HuH-7 (cell line): ENCODE measurements around the gene CCDC116.
"Not testable (repeated sequence)": the region's sequence is repeated elsewhere in the genome, so short reads cannot be mapped to it uniquely, and the experiment has no call there.

Experiments used
- DNase-seq: peaks from one replicate; pipeline ENCODE4 v3.0.0; 2011; ENCODE audit warnings: low spot score

Gene CCDC116

DNA sequence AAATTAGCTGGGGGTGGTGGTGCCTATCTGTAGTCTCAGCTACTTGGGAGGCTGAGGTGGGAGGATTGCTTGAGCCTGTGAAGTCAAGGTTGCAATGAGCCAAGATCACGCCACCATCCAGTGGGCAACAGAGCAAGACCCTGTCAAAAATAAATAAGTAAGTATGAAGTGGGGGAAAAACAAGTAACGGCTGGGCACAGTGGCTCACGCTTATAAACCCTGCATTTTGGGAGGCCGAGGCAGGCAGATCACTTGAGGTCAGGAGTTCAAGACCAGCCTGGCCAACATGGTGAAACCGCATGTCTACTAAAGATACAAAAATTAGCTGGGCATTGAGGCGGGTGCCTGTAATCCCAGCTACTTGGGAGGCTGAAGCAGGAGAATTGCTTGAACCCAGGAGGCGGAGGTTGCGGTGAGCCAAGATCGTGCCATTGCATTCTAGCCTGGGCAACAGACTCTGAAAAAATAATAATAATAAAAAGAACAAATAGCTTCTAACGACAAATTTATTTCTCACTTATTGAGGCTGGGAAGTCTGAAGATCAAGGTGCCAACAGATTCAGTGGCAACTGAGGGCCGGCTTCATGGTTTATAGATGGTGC is 22.9 kb upstream of the CCDC116 start:
- DNase-seq: not testable (repeated sequence)

DNA sequence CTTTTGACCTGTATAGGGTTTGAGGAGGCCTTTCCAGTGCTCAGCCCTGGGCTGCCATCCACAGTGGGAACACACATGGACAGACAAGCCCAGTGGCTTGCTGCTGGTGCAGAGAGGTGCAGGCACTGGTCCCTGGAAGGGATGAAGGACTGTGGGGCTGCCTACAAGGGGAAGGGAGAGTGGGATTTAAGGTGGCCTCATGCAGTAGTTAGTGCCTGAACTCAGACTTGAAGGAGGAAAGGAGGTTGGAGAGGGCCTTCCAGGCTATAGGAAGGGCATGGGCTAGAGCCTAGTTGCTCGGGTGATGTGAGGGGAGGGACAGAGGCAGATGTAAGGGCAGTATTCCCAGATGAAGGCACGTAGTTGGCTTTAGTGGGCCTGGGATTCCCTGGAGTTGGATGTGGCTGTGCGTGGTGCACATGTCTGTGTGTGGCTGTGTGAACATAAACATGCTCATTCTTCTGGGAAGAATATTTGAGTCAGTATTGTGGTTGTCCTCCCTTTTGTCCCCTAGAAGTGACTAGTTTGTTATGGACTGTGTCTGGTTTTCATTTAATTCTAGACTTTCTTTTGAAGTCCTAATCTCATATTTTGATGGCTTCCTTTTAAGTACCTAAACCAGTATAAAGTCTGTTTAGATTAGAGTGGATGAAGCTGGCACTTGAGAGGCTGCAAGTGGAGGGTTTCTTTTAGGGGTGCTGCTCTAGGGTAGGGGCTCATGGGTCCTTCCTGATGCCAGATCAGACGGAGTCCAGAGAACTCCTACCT is 21.2 kb upstream of the CCDC116 start:
- DNase-seq: no peak

DNA sequence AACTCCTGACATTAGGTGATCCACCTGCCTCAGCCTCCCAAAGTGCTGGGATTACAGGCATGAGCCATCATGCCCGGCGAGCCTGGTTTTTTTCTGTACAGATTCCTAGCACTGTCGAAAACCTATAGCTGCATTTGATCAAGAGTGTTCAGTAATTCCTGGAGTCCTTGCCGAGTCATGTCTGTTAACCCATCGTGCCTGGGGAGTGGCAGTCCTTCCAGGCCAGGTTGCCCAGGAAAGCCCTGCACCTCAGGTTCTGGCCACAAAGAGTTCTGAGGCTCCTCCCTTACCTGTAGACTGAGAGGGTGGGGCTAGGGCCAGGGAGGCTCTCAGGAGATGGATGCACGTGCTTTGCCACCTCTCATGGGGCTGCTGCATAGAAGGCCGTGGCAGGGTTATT is 19.7 kb upstream of the CCDC116 start:
- DNase-seq: no peak

DNA sequence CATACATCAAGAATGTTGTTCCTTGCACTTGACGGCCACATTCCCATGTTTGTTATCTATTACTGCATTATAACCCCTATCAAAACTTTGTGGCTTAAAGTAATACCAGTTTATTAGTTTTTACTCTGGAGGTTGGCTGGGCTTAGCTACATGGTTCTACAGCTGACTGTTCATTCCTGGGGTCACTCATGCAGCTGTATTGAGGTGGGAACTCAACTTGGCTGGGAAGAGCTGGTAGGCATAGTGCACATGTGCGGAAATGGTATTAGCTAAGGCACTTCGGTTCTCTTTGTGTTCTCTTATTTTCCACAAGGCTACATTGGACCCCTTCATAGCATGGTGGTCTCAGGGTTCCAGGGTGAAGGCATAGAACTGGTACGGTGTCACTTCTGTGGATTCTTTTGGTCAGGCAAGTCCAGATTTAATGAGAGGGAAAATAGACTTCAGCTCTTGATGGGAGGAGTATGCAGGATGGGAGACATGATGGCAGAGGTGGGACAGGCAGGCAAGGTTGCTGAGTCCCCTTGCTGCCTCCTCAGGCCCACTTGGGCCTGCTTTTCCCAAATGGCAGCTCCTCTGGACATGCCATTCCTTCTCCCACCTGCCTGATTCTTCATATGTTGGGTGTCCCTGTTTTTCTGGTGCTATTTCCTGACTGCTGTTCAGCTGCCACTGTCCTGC is 18.9 kb upstream of the CCDC116 start:
- DNase-seq: no peak

DNA sequence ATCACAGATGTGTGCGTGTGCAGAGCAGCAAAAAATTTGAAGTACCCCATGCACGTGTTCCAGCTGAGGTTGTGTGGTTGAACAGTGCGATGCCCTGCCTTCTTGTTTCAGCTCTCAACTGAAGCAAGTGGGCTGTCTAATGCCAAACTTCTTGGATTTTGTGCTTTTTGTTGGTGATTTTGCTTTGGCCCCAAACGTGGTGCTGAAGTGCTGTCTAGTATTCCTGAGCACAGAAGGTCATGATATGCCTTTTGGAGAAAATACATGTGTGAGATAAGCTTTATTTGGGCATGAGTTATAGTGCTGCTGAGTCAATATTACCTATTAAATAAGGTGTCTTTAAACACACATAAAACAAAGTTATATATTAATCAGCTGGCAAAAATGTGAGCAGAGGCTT is 16.8 kb upstream of the CCDC116 start:
- DNase-seq: no peak

DNA sequence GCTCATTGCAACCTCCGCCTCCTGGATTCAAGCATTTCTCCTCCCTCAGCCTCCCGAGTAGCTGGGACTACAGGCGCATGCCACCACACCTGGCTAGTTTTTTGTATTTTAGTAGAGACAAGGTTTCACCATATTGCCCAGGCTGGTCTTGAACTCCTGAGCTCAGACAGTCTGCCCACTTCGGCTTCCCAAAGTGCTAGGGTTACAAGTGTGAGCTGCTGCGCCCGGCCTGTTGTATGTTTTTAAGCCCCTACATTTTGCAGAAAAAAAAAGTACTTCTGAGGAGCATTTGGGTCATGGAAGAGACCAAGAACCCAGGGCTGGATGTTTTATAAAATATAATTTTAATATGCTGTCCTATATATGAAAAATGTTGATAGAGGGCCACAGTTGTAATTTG is 15.2 kb upstream of the CCDC116 start:
- DNase-seq: not testable (repeated sequence)

DNA sequence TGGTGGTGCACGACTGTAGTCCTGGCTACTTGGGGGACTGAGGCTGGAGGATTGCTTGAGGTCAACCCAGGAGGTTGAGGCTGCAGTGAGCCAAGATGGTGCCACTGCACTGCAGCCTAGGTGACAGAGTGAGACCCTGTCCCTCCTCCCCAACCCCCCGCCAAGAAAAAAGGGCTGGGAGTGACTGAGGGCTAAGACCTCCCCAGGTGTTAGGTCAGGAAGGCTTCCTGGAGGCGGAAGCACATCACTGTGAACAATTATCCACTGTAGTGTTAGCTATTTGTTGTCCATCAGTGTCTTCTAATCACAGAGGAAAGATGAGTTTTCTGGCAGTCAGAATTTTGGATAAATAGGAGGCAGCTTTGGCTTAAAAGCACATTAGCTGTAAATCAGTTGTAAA is 11.5 kb upstream of the CCDC116 start:
- DNase-seq: no peak

DNA sequence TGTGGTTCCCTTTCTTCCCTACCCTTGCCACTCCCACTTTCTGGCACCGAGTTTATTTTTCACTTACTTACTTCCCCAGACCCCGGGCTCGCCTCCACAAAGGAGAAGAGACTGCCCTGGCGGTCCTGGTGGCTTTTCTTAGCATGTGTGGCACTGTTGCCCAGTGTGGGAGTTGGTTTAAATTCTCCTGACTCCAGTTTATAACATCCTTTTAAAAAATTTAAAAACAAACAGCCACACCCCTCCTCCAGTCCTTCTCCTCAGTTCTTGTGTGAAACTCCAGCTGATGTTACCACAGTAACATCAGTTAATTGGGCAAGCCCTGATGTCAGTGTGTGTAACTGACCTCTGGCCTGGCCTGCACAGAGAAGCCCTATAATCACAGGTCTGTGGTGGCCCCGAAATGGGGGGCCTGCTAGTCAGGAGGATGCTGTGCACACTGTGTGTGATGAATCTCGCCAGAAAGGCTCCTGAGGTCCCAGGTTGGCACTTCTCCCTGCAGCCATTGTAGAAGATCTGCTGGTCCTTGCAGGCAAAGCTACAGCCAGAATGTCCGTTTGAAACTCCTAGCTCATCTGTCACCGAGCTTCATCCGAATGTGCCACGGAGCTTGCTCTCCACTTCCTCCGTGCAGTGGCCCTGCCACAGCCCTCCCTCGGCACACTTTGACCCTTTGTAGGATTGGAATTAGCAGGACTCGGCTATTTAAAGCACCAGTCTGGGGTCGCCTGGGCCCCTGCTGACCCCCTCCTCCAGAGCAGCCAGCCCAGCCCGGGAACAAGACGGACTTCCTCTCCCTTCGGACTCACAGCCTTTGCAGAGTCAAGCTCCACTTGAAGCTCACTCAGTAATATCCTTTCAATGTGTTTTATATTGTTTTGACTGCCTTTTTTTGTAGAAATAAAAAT is 10.3 kb upstream of the CCDC116 start:
- DNase-seq: no peak

DNA sequence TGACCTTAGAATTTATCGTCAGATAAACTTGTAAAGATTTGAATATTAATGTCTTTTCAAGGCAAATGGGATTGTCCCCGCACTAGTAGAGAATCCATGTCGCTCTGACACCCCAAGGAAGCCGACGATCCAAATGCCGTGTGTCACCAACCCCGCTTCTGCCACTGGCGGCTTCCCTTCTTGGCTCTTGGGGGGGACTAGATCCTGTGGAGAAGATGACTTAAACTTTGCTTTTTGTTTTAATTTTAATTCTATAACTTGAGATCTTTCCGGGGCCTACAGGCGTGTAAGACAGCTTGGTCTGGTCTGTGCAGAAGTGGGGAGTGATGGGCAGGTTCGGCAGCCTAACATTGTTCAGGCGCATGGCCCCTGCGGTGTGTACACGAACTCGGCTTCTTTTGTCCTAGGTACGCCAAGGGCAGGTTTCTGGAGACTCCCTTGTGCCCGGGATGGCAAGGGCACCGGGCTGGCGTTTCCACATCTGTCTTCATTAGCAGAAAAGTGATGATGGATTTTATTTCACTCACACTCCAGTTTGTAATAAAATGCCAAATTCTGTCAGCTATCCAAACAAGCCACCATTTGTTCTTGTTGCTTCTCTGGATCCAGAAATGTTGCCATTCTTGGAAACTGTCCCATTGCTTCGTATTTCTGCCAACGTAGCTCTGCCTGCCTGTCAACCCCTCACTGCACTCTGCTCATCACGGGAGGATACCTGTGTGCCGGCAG is 9.5 kb upstream of the CCDC116 start:
- DNase-seq: no peak

DNA sequence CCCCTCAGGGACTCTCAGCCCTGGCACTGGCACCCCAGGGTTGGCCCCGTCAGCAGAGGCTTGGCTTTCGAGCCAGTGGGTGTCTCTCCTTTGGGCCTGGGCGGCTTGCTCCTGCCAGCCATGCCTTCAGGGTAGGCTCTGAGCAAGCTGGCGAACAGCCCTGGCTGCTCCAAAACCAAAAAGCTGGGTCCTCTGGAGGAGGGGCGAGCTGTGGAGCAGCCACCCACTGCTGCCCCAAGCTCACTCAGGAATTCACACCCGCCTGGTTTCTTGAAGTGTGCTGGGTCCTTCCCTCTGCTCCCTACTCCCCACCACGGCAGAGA is 9.0 kb upstream of the CCDC116 start:
- no peak for DNase-seq

DNA sequence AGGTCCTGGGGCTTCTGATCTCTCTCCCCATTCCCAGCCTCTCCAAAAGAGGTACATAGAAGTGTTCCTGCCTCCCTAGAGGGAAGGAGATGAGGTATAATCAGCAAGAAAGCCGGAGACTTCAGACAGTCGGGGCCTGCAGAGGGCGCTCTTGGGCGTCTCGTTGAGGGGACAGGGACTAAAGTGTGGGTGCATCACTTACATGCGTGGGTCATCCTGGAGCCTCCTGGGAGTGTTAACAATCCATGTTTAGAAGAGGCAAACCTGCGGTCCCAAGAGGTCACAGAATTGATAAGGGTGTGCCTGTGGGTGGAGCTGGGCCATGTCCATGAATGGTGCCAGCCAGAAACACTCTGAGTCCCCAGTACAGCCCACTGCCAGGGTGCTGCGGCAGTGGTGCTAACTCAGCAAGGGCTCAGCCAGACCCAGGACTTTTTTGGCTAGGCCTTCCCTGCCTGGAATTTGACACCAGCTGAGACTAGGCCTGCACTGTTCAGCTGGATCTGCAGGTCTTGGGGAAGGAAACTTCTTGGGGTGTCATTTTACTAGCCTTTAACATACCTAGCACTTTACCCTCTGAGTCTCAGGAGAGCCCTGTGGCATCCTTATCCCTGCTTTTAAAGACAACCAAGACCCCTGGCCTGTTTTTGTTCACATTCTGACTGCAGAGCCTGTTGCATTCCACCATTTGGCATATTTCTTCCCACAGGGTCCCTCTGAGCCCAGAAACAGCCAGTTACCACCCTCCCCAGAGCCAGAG is 8.3 kb upstream of the CCDC116 start:
- DNase-seq: peak; percentile 44

DNA sequence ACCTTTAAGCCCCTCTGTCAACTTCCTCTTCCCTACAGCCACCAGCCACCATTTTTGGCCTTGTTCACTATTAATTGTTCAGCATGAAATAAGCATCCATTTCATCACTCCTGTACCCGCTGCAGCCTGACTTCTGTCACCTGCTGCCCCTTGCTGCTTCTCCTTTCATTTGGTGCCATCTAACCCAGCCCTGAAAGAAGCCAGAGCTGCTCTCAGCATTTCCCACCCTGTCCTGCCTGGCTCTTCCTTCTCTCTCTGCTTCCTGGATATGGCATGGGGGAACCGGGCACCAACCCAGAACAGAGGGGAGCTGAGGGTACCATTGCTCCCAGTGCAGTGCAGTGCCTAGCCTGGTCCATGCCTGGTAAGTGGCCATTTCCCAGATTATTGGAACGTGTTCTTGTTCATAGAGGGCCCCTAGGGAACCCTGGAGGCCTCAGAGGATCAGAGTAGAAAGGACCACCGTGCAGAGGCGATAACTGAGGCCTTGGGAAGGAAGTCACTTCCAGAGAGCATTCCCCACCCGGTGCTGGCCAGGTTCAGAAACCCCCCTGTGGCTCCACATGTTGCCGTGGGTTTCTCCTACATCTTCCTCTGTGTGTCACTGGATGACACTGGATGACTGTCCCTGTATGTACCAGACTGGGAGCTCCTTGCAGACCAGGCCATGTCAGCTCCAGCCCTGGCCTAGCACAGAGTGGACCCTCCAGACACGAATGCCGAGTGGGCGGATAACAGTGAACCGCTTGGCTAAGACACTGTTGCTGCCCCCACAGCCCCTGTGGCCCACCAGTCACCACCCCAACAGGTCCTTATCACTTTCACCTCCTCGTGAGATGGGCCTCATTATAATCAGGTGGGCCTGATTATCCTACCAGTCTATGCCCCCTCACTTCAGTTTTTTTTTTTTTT is 7.4 kb upstream of the CCDC116 start:
- DNase-seq: no peak

DNA sequence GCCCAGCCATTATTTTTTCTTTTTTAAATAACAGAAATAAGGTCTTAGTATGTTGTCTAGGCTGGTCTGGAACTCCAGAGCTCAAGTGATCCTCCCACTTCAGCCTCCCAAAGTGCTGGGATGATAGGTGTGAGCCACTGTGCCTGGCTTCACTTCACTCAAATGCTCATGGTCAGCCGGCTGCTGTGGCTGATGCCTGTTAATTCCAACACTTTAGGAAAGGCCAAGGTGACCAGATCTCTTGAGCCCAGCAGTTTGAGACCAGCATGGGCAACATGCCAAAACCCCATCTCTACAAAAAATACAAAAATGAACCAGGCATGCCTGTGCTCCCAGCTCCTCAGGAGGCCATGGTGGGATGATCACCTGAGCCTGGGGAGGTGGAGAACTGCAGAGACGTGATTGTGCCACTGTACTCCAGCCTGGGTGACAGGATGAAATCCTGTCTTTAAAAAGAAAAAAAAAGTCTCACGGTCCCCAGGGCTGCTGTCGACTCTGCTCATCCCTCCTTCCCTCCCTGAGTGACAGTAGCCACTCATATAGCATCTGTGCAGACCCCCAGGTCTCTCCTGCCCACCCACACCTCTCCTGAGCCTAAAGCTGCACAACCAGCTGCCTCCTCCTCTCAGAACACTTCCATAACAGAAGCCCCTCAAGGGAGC is 6.4 kb upstream of the CCDC116 start:
- no peak for DNase-seq

DNA sequence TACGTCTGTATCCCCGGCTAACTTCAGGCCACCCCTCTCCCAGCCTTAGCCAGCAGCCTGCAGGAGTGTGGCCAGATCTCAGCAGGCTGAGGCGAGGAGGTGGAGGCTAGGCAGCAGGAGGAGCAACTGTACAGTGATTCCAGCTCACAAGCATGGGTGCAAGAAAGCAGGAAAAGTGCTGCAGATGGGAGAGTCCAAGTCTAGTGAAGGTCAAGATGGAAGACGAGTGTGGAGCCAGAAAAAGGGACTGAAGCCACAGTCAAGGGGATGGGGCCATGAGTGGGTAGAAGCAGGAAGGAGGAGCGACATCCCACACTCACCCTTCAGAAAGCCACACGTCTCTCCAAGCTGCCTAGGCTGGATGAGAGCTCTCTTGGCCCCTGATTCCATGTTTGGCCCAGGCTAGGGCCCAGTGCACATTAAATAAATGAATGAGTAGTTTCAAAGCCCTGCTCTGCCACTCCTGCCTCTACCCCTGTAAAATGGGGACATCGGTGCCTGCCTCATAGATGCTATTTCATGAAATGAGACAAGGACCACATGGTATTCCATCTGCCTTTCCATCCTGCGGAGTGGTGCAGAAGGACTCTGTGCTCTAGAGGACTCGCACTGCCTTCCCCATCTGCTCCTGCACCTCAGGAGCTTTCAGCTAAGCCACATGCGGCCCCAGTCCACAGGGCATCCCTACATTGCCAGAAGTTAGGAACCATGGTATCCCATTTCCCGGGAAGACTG is 5.7 kb upstream of the CCDC116 start:
- no peak for DNase-seq

DNA sequence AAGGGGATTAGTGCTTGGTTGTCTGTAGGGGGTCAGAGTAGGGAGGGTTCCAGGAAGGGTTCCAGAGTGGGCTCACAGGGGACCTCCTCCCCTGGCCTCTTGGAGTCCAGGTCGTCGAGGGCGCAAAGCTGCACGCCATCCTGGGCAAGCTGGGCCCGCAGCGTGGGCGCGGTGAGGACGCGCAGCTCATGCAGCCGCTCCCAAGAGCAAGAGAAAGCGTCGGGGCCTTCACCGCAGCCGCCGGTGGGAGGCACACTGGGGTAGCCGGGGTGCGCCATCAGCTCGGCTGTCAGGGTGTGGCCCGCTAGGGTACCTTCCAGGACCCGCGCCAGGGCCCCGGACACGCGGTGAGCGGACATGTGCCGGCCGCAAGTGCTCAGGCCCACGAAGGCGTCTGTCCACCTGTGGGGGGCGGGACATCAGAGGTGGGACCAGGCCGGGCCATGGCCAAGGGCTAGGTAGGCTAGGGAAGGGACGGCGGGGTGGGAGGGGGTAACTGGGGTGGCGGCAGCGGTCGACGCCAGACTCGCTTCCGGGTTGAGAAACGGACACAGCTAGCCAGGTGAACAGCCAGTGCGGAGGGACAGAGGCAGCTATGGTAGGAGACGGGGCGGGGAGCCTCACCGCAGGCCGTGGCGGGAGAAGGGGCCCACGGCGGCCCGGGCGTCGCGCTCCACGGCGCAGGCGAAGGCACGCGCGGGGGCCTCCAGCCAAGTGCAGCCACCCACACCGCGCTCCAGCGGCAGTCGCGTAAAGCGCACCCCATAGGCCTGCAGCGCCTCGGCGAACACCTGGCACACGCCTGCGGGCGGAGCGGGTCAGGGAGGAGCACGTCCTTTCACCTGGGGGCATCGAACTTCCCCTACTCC is 3.9 kb upstream of the CCDC116 start:
- DNase-seq: no peak

DNA sequence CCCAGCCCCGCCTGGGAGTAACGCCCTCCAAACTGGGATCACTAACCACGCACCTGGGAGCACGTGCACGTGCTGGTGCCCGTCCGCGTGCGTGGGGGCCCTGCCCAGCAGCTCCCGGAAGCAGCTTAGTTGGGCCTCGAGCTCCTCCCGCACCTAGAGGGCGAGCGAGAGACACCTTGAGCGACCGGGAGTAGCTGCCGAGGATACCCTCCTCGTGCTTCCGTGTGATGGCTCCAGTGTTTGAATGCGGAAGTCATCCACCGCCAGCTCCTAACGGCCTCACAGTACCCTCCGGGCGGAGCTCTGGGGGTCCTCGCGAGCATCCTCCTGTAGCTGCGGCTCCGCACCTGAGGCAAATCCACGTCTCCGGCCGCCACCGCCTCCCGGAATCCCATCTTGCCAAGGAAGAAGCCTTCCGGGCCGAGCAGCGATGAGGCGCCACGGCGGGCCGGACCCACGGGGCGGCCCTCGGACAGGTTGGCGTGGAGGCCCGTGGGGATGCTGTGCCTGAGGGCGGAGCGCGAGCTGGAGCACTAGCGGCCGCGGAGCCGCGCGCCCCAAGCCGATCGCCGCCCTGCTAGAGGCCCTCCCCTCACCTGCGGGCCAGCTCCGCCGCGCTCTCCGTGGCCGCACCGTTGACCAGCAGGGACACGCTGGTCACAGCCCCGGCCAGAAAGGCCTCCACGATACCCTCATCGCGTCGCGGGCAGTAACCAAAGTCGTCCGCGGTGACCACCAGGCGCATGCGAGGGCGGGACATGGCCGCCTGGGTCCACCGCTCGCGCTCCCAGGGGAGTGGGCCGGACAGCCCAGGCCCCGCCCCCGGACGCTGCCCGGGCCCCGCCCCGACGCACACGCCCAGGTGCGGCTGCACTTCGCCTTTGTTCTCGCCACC is 3.1 kb upstream of the CCDC116 start, which contains the start of gene YDJC:
Gene YDJC, minus strand, starts transcription at position 768 of the 895 bp plus-strand sequence. Its CDS starts 8 bp downstream, at position 760.
- peak; percentile 94 for DNase-seq
